GM18870 (cell line): Measurements from ENCODE around the gene ATXN10.

Experiments used
- ATAC-seq: cut with Tn5 transposase; IDR thresholded peaks from one replicate; pipeline ENCODE4 v1.9.1; 2021; ENCODE audit warnings: moderate library complexity; ENCODE audit not compliant: unreplicated experiment

The ATXN10 gene

DNA sequence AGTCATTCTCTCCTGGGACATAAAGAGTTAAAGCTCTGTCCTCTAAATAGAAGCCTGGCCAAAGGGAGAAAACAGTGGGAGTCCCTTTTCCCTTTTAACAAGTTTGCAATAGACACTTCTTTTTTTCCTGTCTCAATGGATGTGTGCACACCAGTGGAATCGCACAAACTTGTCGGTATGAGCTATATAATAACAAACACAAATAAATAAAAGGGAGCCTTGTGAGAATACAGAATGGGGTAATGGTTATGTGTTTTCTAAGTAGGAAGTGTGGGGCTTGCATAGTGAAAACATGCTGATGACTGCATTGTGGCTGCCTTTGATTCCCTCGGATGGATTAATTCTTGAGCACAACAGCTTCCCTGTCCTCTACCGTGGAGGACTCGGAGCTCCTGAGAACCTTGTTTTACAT is 173.4 kb downstream of the ATXN10 start:
- no peak for ATAC-seq

DNA sequence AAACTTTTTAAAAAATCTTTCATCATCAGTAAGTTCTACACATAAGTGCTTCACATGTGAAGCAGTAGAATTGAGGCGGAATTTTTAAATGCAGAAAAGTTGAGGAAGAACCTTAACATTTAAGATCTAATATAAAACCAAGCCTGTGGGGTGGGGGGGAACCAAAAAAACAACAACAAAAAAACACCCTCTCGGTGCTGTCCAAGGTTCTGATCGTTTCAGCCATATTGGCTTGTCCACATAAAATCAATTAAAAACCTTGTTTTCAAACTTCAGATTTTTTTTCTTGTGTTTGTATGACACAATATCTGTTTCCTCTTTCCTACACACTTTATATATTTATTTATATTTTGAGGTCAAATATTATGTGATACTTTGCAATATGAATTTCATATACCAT is 175.3 kb downstream of the ATXN10 start:
- ATAC-seq, result no peak

DNA sequence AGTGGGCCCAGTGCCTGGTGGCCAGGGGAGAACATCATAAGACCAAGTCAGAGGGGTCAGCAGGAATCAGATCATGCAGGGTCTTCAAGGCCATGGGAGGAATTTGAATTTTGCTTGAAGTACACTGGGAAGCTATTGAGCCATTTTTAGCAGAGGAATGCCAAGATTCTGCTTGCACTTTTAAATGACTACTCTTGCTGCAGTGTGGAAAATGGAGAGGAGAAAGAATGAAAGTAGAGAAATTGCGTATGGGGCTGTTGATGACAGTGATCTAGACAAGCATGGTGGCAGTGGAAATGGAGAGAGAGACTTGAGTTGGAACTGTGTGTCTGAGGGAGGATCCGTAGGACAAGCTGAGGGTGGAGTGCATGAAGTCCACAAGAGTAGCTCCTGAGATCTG is 177.3 kb downstream of the ATXN10 start:
- no peak for ATAC-seq

DNA sequence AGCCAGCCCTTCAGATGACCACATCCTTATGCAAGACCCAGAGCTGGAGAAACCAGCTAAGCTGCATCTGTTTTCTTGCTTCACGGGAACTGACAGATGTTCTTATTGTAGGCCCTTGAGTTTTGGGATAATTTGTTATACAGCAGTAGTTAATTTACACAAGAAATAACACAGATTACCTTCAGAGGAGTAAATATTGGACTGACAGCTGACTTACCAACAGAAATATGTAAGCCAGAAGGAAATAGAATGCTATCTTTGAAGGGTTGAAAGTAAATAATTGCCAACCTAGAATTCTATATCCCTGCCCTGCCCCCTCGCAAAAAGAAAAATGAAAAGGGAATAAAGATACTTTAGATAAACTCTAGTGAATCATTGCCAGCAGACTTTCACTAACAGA is 181.2 kb downstream of the ATXN10 start:
- no peak for ATAC-seq

DNA sequence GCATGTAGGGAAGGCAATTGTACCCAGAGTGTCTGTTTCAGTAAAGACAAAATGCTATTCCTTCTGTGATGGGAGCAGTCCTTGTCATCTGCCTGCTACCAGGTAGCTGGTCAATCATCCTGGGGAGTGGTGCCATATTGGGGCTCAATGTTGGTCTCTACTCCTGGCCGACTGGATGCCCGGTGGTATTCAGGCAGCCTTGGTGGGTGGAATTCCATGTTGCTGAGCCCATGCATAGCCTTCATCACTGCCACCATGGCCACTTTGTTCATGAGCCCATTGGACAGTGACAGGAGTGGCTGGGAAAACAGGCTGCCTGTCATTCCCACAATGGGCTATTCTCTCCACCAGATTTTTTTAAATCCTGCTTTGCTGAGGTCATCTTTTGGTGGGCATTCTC is 184.3 kb downstream of the ATXN10 start:
- ATAC-seq, result no peak

DNA sequence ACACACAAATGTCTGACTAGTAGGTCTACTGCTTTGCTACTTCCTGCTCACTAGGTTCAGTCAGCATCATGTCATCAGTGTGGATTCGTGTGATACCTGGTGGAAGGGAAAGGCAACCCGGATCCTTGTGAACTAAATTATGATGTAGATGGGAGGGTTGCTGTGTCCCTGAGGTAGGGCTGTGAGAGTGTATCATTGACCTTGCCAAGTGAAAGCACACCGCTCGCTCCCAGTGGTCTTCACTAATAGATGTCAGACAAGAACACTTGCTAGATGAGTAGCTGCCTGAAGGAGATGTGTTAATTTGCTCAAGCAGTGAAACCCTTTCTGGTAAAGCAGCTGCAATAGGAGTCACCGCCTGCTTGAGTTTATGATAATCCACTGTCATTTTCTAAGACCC is 185.9 kb downstream of the ATXN10 start:
- no peak for ATAC-seq

DNA sequence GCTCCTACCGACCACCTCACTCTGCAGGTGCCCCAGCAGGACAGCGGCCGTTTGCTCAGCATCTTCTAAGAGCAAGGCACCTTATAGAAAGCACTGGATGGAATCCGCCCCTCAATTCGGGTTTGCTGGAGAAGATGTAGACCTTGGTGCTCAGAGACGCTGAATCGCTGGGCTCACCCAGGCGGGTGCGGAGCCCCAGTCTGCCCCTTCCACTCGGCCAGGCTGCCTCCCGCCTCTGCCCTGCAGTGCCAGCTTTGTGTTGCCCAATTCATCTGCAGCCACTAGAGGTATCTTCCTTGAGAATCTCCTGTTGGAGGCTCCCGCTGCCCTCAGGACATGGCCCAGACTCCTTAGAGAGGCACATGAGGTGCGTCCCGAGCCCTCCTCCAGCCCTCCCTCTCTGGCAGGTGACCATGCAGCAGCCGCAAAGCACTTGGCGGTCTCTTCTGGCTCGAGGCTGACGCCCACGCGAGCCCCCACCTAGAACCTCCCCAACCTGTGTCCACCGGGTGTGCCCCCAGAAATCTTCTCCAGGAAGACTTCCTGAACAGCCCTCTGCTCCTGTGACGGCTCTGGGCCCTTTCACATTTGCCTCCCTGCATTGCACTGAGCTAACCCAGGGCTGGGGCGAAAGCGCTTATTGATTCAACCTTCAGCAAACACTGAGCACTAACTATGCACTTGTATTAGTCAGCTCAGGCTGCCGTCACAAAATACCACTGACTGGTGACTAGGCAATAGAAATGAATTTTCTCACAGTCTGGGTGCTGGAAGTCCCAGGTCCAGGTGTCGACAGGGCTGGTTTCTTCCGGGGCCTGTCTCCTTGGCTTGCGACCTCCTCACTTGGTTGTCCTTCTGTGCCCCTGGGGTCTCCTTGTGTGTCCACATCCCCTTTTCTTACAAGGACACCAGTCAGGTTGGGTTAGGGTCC is 187.9 kb downstream of the ATXN10 start:
- ATAC-seq, result no peak

DNA sequence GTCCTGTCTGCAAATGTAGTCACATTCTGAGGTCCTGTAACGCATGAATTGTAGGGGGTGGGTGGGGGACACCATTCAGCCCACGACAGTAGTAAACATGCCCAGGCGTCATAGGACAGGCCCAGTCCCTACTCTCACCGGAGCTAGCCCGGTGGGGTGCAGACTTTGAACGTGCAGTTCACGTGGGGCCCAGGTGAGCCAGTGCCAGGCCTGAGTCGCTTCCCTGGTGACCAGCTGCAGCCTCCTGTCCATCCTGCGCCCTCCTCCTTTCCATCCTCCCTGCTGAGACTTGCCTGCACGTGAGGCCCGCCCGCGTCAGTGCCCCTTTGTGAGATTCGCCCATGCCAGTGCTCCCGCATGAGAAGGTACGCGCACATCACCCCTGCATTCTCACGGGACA is 188.6 kb downstream of the ATXN10 start:
- no peak for ATAC-seq

DNA sequence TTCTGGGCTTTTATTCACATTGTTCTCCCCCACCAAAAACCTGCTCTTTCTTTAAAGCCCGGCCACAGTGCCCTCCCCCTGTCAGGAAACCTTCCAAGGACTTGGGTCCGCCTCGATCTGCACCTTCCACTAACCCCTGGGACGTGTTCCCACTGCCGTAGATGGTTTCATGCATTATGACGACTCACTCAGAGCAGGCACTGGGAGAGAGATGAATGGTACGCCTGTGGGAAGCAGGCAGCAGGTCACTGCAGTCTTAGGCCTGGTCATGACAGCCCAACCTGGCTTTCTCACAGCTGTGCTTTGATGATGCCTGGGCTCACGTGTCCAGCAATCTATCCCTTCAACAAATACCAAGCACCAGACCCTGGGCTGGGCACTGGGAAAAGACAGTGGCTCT is 189.6 kb downstream of the ATXN10 start:
- ATAC-seq, result no peak

DNA sequence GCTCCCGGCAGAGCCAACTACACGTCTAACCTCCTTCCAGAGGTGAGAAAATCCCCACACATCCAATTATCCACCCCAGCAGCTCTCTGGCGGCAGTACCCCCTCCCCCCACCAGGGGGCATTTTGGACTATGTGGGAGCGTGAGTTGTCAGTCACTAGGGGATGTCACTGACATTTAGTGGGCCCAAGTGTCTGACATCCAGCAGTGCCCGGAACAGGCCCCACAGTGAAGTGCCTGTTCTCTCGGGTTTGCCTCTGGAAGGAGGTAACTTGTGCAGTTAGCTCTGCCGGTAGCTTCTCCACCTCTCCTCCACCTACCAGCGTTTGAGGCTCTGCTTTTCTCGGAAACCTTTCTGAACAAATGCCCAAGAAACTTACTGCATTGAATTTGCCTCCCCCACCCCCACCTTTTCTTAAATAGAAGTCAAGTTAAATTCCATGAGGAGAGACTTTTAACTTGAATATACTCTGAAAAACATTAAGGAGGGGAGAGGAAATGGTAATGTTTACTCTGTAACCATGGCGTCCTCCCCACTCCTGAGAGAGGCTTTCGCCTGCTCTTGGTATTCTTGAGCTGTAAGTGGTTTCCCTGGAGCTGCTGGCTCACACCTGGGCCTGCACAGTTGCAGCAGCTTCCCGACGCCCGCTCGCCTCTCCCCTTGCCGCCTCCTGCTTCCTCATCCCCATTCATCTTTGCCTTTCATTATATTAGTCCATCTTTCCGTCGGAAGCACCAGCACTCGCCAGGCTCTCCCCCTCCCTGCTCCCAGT is 192.5 kb downstream of the ATXN10 start:
- no peak for ATAC-seq

DNA sequence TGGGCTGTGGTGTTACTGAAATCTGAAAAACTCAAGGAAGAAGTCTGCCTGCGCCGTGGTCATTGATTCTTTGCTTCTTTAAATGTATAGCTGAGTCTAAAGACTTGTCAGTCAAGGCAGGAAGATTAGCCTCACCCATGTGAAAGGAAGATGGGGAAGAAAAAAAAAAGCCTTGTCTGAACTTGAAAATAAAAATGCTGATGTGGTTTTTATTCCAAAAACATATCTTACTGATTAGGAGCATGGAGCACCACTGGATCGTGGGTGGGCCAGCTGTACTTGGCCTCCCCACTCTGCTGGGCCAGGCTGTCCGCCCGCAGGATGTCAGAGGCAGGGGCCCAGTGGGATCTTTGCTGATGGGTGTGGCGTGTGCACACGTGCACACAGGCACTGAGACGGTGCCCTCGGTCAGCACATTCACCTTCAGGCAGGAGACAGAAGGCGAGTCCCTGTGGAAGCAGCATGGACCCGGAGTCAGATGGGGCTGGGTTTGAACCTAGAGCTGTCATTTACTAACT is 193.4 kb downstream of the ATXN10 start:
- no peak for ATAC-seq

DNA sequence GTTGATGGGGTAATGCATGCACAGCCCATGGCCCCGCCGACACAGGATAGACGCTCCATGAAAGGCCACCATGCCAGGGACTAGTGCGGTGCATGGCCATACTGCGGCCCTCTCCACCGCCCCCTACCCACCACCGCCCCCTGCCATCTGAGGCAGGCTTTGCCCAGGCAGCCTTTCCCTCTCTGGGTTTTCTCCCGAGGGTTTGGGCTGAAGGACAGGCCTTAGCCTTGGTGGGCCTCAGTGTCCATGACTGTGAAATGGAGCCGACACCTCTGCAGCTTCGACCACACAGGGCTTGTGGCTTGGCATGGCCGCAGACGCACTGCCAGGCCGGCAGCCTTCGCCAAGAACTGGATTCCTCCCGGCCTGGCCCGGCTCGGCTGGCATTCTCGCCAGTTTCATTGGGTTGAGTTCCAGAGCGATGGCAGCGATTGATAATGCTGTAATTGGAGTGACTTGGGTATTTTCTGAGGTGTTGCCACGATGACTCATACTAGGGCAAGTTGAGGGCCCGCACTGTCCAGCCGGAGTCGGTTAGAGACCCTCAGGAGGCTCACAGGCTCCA is 194.0 kb downstream of the ATXN10 start:
- no peak for ATAC-seq

DNA sequence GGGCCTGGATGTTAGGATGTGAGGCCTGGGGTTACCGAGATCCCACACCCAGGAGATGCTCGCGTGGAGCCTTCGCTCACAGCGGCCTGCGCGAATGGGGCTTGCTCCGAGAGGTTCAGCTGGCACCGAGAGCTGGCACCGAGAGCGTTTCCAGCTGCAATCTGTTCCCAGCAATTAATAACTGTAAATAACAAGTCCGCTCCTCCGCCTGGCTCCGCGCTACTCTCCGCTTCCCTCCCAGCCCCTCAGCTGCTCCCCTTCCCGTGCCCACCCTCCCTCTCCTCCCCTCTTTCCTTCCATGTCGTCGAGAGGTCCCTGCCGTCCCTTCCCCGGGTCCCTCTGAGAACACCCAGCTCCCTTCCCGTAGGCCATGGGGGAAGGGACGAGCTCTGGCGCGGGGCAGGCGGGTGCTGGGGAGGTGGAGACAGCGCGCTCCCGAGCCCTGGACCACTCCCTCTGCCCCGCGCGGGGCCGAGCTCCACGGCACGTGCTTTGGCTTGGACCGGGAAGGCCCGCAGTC is 194.6 kb downstream of the ATXN10 start:
- no peak for ATAC-seq

DNA sequence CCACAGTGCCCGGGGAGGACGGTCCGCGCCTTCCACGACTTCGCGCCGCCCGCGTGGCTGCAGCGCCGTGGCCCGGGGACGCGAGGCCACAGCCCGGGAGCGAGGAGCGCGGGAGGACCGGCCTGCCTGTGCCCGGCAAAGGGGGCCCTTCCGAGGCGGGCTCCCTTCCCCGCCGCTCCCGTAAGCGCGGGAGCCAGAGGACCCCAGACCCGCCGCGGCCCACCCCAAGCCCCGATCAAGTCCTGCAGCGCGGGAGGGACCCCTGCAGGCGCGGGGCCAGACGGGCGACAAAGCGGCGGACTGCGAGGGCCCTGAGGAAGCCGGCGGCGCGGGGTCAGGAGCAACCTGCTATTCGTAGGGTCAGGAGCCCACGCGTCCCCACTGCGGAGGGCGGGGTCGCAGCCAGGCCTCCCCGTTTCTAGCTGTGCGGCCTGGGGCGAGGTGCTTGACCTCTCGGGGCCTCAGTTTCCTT is 195.0 kb downstream of the ATXN10 start:
- ATAC-seq, result no peak

DNA sequence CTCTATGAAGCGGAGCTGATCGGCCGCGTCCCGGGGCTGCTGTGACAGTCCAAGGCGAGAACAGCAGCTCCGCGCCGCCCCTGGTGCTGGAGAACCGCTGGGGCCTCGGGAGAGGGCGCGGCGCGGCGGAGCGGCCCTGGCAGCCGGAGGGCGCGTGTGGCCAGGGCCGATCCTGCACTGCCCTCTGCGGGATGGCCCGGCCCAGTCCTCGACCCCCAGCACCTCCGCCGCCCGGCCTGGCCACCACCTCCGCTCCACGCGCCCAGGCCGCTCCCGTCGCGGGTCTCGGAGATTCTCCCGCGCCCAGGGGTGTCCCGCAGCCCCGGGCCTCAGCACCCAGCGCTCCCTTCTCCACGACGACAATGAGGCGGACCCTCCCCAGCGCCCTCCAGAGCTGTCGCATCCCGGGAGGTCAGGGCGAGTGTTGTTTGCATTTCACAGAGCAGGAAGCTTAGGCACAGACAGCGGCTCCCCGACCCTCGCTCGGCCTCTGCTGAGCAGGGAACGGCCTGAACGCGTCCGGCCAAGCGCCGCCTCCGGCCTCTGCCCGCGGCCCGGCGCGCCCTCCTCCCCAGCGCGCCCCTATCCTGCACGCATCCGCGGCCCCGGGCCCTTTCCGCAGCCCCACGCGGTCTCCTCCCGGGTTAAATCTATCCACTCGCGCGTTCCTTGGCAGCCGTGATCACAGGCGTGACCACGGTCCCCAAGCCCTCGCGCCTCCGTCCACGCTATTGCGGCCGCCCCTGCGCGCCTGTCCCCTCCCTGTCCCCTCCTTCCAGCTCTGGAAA is 195.7 kb downstream of the ATXN10 start:
- ATAC-seq, result no peak

DNA sequence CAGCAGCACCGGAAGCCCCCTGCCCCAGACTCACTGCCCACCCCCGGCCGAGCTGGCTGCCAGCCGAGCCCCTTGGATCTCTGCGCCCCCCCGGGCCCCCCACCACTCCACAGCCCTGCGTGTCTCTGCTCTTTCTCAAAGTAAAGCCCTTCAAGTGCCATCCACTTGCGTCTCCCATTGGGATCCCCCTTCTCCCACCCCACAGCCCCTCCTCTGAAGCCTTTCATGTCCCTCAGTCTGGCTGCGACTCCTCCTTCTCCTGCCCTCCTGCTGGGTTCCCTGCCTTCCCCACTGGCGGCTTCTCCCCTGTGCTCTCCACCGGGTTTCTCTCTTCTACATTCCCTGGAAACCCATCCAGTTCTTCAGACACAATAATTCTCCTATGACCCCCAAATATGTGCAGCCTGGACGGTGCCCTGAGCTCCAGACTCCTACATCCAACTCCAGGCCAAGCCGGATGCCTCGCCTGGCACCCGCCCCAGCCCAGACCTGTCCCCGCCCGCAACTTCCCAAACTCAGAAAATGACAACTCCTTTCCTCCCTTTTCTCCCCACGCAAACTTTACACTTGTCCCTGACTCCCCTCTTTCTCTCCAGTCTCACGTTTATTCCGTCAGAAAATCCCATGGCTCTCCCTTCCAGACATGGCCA is 196.4 kb downstream of the ATXN10 start:
- ATAC-seq, result no peak

DNA sequence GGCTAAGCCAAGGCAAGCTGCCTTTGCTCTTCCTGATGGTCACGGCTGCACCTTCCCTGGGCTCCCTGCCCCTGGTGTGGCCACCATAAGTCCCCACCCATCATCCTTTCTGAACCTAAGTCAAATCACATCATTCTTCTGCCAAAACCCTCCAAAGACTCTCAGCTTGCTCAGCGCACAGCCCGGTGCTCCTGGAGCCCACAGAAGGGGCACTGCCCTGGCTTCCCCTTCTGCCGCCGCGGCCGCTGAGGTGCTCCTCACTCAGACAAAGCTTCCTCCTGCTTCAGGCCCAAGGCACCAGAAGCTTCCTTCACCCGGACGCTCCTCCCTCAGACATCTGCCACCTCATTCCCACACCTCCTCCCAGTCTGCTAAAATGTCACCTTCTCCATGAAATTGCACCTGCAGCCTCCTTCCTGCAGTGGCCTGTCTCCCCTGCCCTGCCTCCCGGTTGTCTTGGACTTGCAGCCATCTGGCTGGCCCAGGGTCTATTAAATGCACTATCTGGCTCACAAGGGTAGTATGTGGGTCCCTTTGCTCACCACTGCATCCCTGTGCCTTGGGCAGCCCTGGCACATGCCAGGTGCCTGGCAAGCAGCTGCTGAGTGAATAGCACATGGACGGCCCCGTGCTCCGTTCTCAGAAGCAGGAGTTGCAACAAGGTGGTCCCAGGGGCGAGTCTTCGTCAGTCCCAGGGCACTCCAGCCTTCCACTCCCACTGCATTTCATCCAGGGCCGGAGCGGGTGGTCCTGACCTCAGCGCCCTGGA is 197.1 kb downstream of the ATXN10 start:
- ATAC-seq, result no peak

DNA sequence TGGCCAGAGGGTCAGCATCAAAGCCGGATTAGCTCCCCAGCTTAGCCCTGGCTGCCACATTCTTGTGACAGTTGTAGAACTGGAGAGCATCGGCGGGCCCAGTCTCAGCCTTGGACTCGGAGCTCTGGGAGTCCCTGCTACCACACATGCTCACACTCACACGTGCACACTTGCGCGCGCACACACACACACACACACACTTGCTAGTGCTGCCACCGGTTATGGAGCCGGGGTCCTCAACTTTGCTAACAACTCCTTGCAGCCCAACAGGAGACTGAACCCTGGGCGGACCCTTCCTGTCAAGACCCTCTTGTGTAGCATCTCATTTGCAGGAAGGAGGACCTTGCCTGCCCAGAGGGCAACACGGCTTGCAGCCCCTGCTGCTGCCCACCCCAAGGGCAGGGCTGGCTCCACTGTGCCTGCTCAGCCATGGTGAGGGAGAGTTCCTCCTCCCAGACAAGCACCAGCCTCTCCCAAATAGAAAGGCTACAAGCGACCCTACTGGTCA is 197.8 kb downstream of the ATXN10 start:
- no peak for ATAC-seq

DNA sequence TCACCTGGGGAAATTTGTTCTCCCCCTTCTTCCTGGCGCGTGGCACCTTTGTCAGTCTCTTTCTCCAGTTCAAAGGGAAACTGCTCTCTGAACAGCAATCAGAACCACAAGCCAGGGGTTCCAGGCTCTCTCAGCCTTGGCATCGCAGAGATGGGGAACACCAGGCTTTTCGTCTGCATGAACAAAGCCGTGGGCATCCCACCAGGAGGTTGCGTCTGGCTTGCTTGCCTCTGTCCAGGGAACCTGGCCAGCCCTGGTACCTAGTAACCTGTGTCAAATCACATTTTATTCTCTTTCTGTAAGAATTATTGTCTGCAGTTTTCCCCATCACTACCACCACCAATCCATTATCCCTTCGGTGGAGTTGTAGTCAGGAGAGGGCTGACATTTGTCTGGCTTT is 198.4 kb downstream of the ATXN10 start:
- no peak for ATAC-seq
